PFSK-1 (cell line): ENCODE data around the gene KLK6.

Experiments
- FOXP2 ChIP-seq: optimal IDR thresholded peaks from 2 replicates; pipeline ENCODE3; 2011; ENCODE audit warnings: borderline replicate concordance, control low read depth, inconsistent platforms; ENCODE audit not compliant: insufficient read depth; ENCODE audit errors: extremely low read length, extremely low read depth
- POLR2AphosphoS5 ChIP-seq: IDR thresholded peaks from 2 replicates; pipeline ENCODE4 v1.6.1; 2012; ENCODE audit warnings: low read depth, mild to moderate bottlenecking, control low read depth, low read length, moderate library complexity
- SIN3A ChIP-seq: IDR thresholded peaks from 2 replicates; pipeline ENCODE4 v1.6.1; 2012; ENCODE audit warnings: mild to moderate bottlenecking, low read length, moderate library complexity, borderline replicate concordance; ENCODE audit not compliant: insufficient read depth
- TAF1 ChIP-seq: IDR thresholded peaks from 2 replicates; pipeline ENCODE4 v1.6.1; 2012; ENCODE audit warnings: low read length, control low read depth, borderline replicate concordance; ENCODE audit not compliant: insufficient read depth

- TF ChIP-seq POLR2AphosphoS5, result no peak
- no peak for TF ChIP-seq SIN3A
- no peak for TF ChIP-seq FOXP2
- no peak for TF ChIP-seq TAF1
These were observed 43.3 kb upstream of the KLK6 start for GRCh38 chr19:51012661-51013190.
